HEK293 (cell line): ENCODE measurements around the gene CENPP.

Experiments used
- CTCF ChIA-PET: fragments of 350-600 bp; formaldehyde crosslinking; extraction: SDS; loops from one replicate; lab custom pipeline; 2021; ENCODE audit warnings: antibody characterized with exemption; lab: Yijun Ruan, JAX
- POLR2A ChIA-PET: fragments of 300-600 bp; formaldehyde crosslinking; extraction: SDS; loops from one replicate; lab custom pipeline; 2020; ENCODE audit warnings: antibody characterized with exemption, inconsistent platforms; lab: Yijun Ruan, JAX
- H3K27ac ChIP-seq: fragments of 200-500 bp; sonication (Bioruptor generic); 2 replicates; pipeline ENCODE4 v1.5.1; 2014; ENCODE audit warnings: low read depth, low read length, control low read depth, inconsistent platforms; ENCODE audit errors: extremely low read depth
- H3K36me3 ChIP-seq, 2 experiments: fragments of 200-500 bp in 1 of 2; sonication (Bioruptor generic) in 1 of 2; 1 replicate in 1 of 2; 2 replicates in 1 of 2; pipeline ENCODE4 v1.5.1; 2014 to 2017; ENCODE audit warnings: inconsistent platforms in 2 of 2, low read length in 2 of 2; ENCODE audit not compliant: control insufficient read depth in 2 of 2, insufficient read depth in 1 of 2
- H3K4me1 ChIP-seq: fragments of 200-500 bp; sonication (Bioruptor generic); 2 replicates; pipeline ENCODE4 v1.5.1; 2014; ENCODE audit warnings: mild to moderate bottlenecking, low read length, inconsistent platforms; ENCODE audit not compliant: control insufficient read depth, insufficient read depth
- H3K4me3 ChIP-seq: 2 replicates; pipeline ENCODE4 v1.5.1; 2011; ENCODE audit warnings: low read depth, mild to moderate bottlenecking, control low read depth, low read length, moderate library complexity
- H3K9me3 ChIP-seq: fragments of 200-500 bp; sonication (Bioruptor generic); 2 replicates; pipeline ENCODE4 v1.5.1; 2014; ENCODE audit warnings: low read depth, low read length, inconsistent platforms; ENCODE audit not compliant: control insufficient read depth, insufficient read depth
- AEBP2 ChIP-seq: fragments of 450-650 bp; formaldehyde crosslinking; IDR thresholded peaks from 2 replicates; pipeline ENCODE4 v1.5.1; 2016; ENCODE audit warnings: missing biosample characterization, missing genetic modification characterization, borderline replicate concordance
- REPIN1 ChIP-seq: fragments of 450-650 bp; formaldehyde crosslinking; IDR thresholded peaks from 2 replicates; pipeline ENCODE4 v1.5.1; 2017; ENCODE audit warnings: missing biosample characterization, missing genetic modification characterization, low read depth
- REST ChIP-seq: fragments of 450-650 bp; formaldehyde crosslinking; IDR thresholded peaks from 2 replicates; pipeline ENCODE4 v1.5.1; 2016; ENCODE audit warnings: missing biosample characterization, missing genetic modification characterization
- WT1 ChIP-seq: fragments of 450-650 bp; formaldehyde crosslinking; IDR thresholded peaks from 2 replicates; pipeline ENCODE4 v1.5.1; 2016; ENCODE audit warnings: missing biosample characterization, missing genetic modification characterization
- YY2 ChIP-seq: fragments of 450-650 bp; formaldehyde crosslinking; IDR thresholded peaks from 2 replicates; pipeline ENCODE4 v1.5.1; 2016; ENCODE audit warnings: missing biosample characterization, missing genetic modification characterization
- ZBTB6 ChIP-seq: fragments of 450-650 bp; formaldehyde crosslinking; IDR thresholded peaks from 2 replicates; pipeline ENCODE4 v1.5.1; 2017; ENCODE audit warnings: missing biosample characterization, missing genetic modification characterization
- ZIC2 ChIP-seq: fragments of 450-650 bp; formaldehyde crosslinking; IDR thresholded peaks from 2 replicates; pipeline ENCODE4 v1.5.1; 2016; ENCODE audit warnings: missing biosample characterization, missing genetic modification characterization
- ZNF157 ChIP-seq: fragments of 450-650 bp; formaldehyde crosslinking; IDR thresholded peaks from 2 replicates; pipeline ENCODE4 v1.5.1; 2016; ENCODE audit warnings: missing biosample characterization, missing genetic modification characterization
- ZNF2 ChIP-seq: fragments of 450-650 bp; formaldehyde crosslinking; IDR thresholded peaks from 2 replicates; pipeline ENCODE4 v1.5.1; 2016; ENCODE audit warnings: missing biosample characterization, missing genetic modification characterization
- ZNF211 ChIP-seq: fragments of 450-650 bp; formaldehyde crosslinking; IDR thresholded peaks from 2 replicates; pipeline ENCODE4 v1.5.1; 2016; ENCODE audit warnings: low read depth, missing biosample characterization, missing genetic modification characterization
- ZNF26 ChIP-seq: fragments of 450-650 bp; formaldehyde crosslinking; IDR thresholded peaks from 2 replicates; pipeline ENCODE4 v1.5.1; 2016; ENCODE audit warnings: missing biosample characterization, missing genetic modification characterization
- ZNF350 ChIP-seq: fragments of 450-650 bp; formaldehyde crosslinking; IDR thresholded peaks from 2 replicates; pipeline ENCODE4 v1.5.0; 2017; ENCODE audit warnings: missing biosample characterization, mild to moderate bottlenecking, missing genetic modification characterization
- ZNF518A ChIP-seq: fragments of 450-650 bp; formaldehyde crosslinking; conservative IDR thresholded peaks from 2 replicates; pipeline ENCODE4 v1.5.1; 2016; ENCODE audit warnings: low read depth, missing biosample characterization, missing genetic modification characterization
- ZNF548 ChIP-seq: fragments of 450-650 bp; formaldehyde crosslinking; IDR thresholded peaks from 2 replicates; pipeline ENCODE4 v1.5.1; 2016; ENCODE audit warnings: missing biosample characterization, missing genetic modification characterization
- ZNF670 ChIP-seq: fragments of 450-650 bp; formaldehyde crosslinking; IDR thresholded peaks from 2 replicates; pipeline ENCODE4 v1.5.1; 2016; ENCODE audit warnings: missing biosample characterization, missing genetic modification characterization, low read depth
- ZNF776 ChIP-seq: fragments of 450-650 bp; formaldehyde crosslinking; IDR thresholded peaks from 2 replicates; pipeline ENCODE4 v1.5.0; 2017; ENCODE audit warnings: missing biosample characterization, missing genetic modification characterization, borderline replicate concordance
- ZSCAN4 ChIP-seq: fragments of 450-650 bp; formaldehyde crosslinking; IDR thresholded peaks from 2 replicates; pipeline ENCODE4 v1.5.1; 2017; ENCODE audit warnings: missing biosample characterization, missing genetic modification characterization

Gene CENPP

GRCh38 chr9:92369075-92369474, 43.3 kb downstream of the CENPP start:
- TF ChIP-seq ZNF350 (tag by site-specific recombination) (no peak), ZBTB6 (no peak), ZNF670 (tag by site-specific recombination) (no peak), ZNF157 (no peak), ZNF2 (tag by site-specific recombination) (no peak), REST (tag by site-specific recombination) (no peak), ZIC2 (tag by site-specific recombination) (no peak), WT1 (no peak), ZNF518A (tag by site-specific recombination) (no peak), ZNF776 (tag by site-specific recombination) (no peak), ZNF211 (tag by site-specific recombination) (no peak), REPIN1 (tag by site-specific recombination) (no peak), ZNF26 (tag by site-specific recombination) (no peak), ZSCAN4 (tag by site-specific recombination) (no peak), ZNF548 (tag by site-specific recombination) (no peak), AEBP2 (tag by site-specific recombination) (no peak), YY2 (tag by site-specific recombination) (no peak)
- TF ChIP-seq, all 188 proteins: peak for 0
- POLR2A ChIA-PET, result no interaction called here
- Histone ChIP-seq H3K4me1 (no peaks in the 10 kb centered on the region), H3K36me3 (peaks cover 0 to 4% of the 10 kb centered on the region in 2 experiments; a peak in 1 of 3 replicates), H3K27ac (no peak overlapping the region), H3K4me3 (no peak overlapping the region), H3K9me3 (no peaks in the 10 kb centered on the region)
- CTCF ChIA-PET, result no interaction called here
